NB4 (cell line): ENCODE data around the gene HPCAL4.

Source experiments
- CTCF ChIP-seq: IDR thresholded peaks from one replicate; pipeline ENCODE4 v1.5.1; 2012; ENCODE audit warnings: low read depth, low read length
- MAX ChIP-seq: IDR thresholded peaks from 2 replicates; pipeline ENCODE4 v1.6.1; 2011; ENCODE audit warnings: low read depth, low read length
- MYC ChIP-seq: IDR thresholded peaks from 2 replicates; pipeline ENCODE4 v1.6.1; 2011; ENCODE audit warnings: low read depth, low read length
- POLR2A ChIP-seq: IDR thresholded peaks from 2 replicates; pipeline ENCODE4 v1.6.1; 2011; ENCODE audit warnings: mild to moderate bottlenecking; ENCODE audit not compliant: insufficient read length; ENCODE audit errors: extremely low read depth

GRCh38 chr1:39711966-39712340 lies 20.7 kb upstream of the HPCAL4 start:
- no peak for TF ChIP-seq CTCF
- no peak for TF ChIP-seq POLR2A
- TF ChIP-seq MAX = no peak
- no peak for TF ChIP-seq MYC
